GM23338 (cell line): ENCODE data around the gene SEC16A. TPM values are rescaled to one million over a fixed set of nuclear protein-coding genes. Genes with fewer than 3 reads are reported as not detected.

Experiments used
- ATAC-seq: fragments of 200-7000 bp; cut with Tn5 transposase; 3 replicates; pipeline ENCODE4 v1.9.1; 2020
- DNase-seq: peaks from one replicate; pipeline ENCODE4 v3.0.0-alpha.2; 2015; ENCODE audit warnings: low spot score
- H2AFZ ChIP-seq: fragments of 200-600 bp; sonication (generic); 2 replicates; pipeline ENCODE4 v1.8.0; 2016; ENCODE audit warnings: antibody characterized with exemption, mild to moderate bottlenecking, moderate library complexity
- H3F3A ChIP-seq: fragments of 200-600 bp; sonication (generic); replicated peaks from 2 replicates; pipeline ENCODE4 v1.8.0; 2017; ENCODE audit warnings: antibody characterized with exemption, mixed run types, low read depth
- H3K27ac ChIP-seq: fragments of 200-600 bp; sonication (generic); 2 replicates; pipeline ENCODE4 v1.6.1; 2016; ENCODE audit warnings: low read depth
- H3K27me3 ChIP-seq: fragments of 200-600 bp; sonication (generic); 2 replicates; pipeline ENCODE4 v1.8.0; 2016; ENCODE audit warnings: mild to moderate bottlenecking, mixed run types, moderate library complexity; ENCODE audit not compliant: insufficient read depth
- H3K36me3 ChIP-seq: fragments of 200-600 bp; sonication (generic); 2 replicates; pipeline ENCODE4 v1.8.0; 2016; ENCODE audit warnings: mild to moderate bottlenecking; ENCODE audit not compliant: insufficient read depth
- H3K4me1 ChIP-seq: fragments of 200-600 bp; sonication (generic); 2 replicates; pipeline ENCODE4 v1.8.0; 2016; ENCODE audit warnings: mild to moderate bottlenecking, moderate library complexity; ENCODE audit not compliant: insufficient read depth
- H3K4me2 ChIP-seq: fragments of 200-600 bp; sonication (generic); 2 replicates; pipeline ENCODE4 v1.7.1; 2017; ENCODE audit warnings: mixed run types
- H3K4me3 ChIP-seq: fragments of 200-600 bp; sonication (generic); 2 replicates; pipeline ENCODE4 v1.6.1; 2016; ENCODE audit warnings: mixed run types
- H3K79me2 ChIP-seq: fragments of 200-600 bp; sonication (generic); replicated peaks from 2 replicates; pipeline ENCODE4 v1.8.0; 2017; ENCODE audit warnings: mild to moderate bottlenecking; ENCODE audit not compliant: insufficient read depth
- H3K9me2 ChIP-seq: fragments of 200-600 bp; sonication (generic); 2 replicates; pipeline ENCODE4 v1.8.0; 2017; ENCODE audit not compliant: insufficient read depth
- H4K20me1 ChIP-seq: fragments of 200-600 bp; sonication (generic); replicated peaks from 2 replicates; pipeline ENCODE4 v1.8.0; 2017; ENCODE audit warnings: mild to moderate bottlenecking; ENCODE audit not compliant: insufficient read depth
- H3K27ac Mint-ChIP-seq: 2 replicates; pipeline ENCODE4 v1.8.0; 2020; ENCODE audit warnings: inconsistent platforms, mild to moderate bottlenecking, moderate library complexity, mixed read lengths
- H3K27me3 Mint-ChIP-seq: 3 replicates; pipeline ENCODE4 v1.8.0; 2022; ENCODE audit warnings: low read depth, mild to moderate bottlenecking, moderate library complexity, mixed read lengths, inconsistent platforms; ENCODE audit not compliant: insufficient read depth, poor library complexity
- H3K36me3 Mint-ChIP-seq: 3 replicates; pipeline ENCODE4 v1.8.0; 2021; ENCODE audit warnings: low read depth, mild to moderate bottlenecking, inconsistent platforms, moderate library complexity, mixed read lengths
- H3K4me1 Mint-ChIP-seq: 3 replicates; pipeline ENCODE4 v1.8.0; 2020; ENCODE audit warnings: mild to moderate bottlenecking, inconsistent platforms, mixed read lengths
- H3K4me3 Mint-ChIP-seq: 3 replicates; pipeline ENCODE4 v1.8.0; 2021; ENCODE audit warnings: moderate library complexity, mild to moderate bottlenecking, inconsistent platforms, mixed read lengths
- H3K9me3 Mint-ChIP-seq: 3 replicates; pipeline ENCODE4 v1.8.0; 2020; ENCODE audit warnings: moderate library complexity, mild to moderate bottlenecking, inconsistent platforms, mixed read lengths
- CREB1 ChIP-seq: fragments of 250-450 bp; sonication (Bioruptor Pico); IDR thresholded peaks from 2 replicates; pipeline ENCODE4 v1.5.0; 2020; ENCODE audit warnings: low read depth, mild to moderate bottlenecking, moderate library complexity
- CTCF ChIP-seq, 2 experiments: fragments of 200-600 bp in 1 of 2; sonication (generic) in 1 of 2; conservative IDR thresholded peaks; 2 replicates each; pipeline versions ENCODE4 v1.5.1 to v1.6.1; 2016 to 2017; ENCODE audit warnings: antibody characterized with exemption in 2 of 2, low read depth in 2 of 2, mild to moderate bottlenecking in 2 of 2, moderate library complexity in 1 of 2
- EZH2 ChIP-seq: fragments of 200-600 bp; sonication (generic); IDR thresholded peaks from one replicate; pipeline ENCODE4 v1.8.0; 2017; ENCODE audit warnings: antibody characterized with exemption, mild to moderate bottlenecking, low read depth; ENCODE audit not compliant: unreplicated experiment
- EZH2phosphoT487 ChIP-seq: fragments of 200-600 bp; sonication (generic); IDR thresholded peaks from one replicate; pipeline ENCODE4 v1.8.1; 2018; ENCODE audit warnings: antibody characterized with exemption; ENCODE audit not compliant: unreplicated experiment
- JUNB ChIP-seq: IDR thresholded peaks from one replicate; pipeline ENCODE4 v1.6.1; 2016; ENCODE audit warnings: antibody characterized with exemption; ENCODE audit not compliant: unreplicated experiment
- NANOG ChIP-seq: IDR thresholded peaks from 2 replicates; pipeline ENCODE4 v1.6.1; 2016; ENCODE audit warnings: antibody characterized with exemption, borderline replicate concordance
- POLR2AphosphoS5 ChIP-seq: IDR thresholded peaks from 2 replicates; pipeline ENCODE4 v1.6.1; 2016; ENCODE audit warnings: antibody characterized with exemption, low read depth
- STAT1 ChIP-seq: IDR thresholded peaks from one replicate; pipeline ENCODE4 v1.6.1; 2016; ENCODE audit warnings: antibody characterized with exemption; ENCODE audit not compliant: unreplicated experiment
- ZNF114 ChIP-seq: fragments of 250-450 bp; sonication (Bioruptor Pico); IDR thresholded peaks from 2 replicates; pipeline ENCODE4 v1.5.0; 2020; ENCODE audit warnings: mild to moderate bottlenecking, moderate library complexity
- ZNF331 ChIP-seq: fragments of 250-450 bp; sonication (Bioruptor Pico); IDR thresholded peaks from 2 replicates; pipeline ENCODE4 v1.5.0; 2020; ENCODE audit warnings: low read depth, mild to moderate bottlenecking, moderate library complexity
- polyA plus RNA-seq: library from polyadenylated mRNA; unstranded; fragments of >200 nt; fragmentation: Nextera tagmentation; extraction: Ambion mirVana; gene quantifications from 2 replicates; pipeline ENCODE4 v1.2.1, GENCODE V29; 2016
- total RNA-seq: library from RNA; depleted of rRNA; stranded (reverse); fragments of >200 nt; shearing (Covaris generic); gene quantifications from 2 replicates; pipeline ENCODE4 v1.2.3, GENCODE V29; 2014
- TF ChIP-seq, protein P1 (sequence below): fragments of 250-450 bp; sonication (Bioruptor Pico); IDR thresholded peaks from 2 replicates; pipeline ENCODE4 v1.5.0; 2020; ENCODE audit warnings: mild to moderate bottlenecking, moderate library complexity
- TF ChIP-seq, protein P2 (sequence below): IDR thresholded peaks from 2 replicates; pipeline ENCODE4 v1.6.1; 2016; ENCODE audit warnings: antibody characterized with exemption
- TF ChIP-seq, protein P3 (sequence below): IDR thresholded peaks from one replicate; pipeline ENCODE4 v1.6.1; 2018; ENCODE audit warnings: antibody characterized with exemption; ENCODE audit not compliant: unreplicated experiment

SEC16A gene
- total and polyA plus RNA-seq, 2 experiments from 2014 or later: 34.0 to 59.2 TPM

GRCh38 chr9:136429075-136429628 is 53.7 kb downstream of the SEC16A start:
- no peaks in the 10 kb centered on the region for H4K20me1 ChIP-seq
- no peak for TF ChIP-seq STAT1
- TF ChIP-seq, protein P1, sequence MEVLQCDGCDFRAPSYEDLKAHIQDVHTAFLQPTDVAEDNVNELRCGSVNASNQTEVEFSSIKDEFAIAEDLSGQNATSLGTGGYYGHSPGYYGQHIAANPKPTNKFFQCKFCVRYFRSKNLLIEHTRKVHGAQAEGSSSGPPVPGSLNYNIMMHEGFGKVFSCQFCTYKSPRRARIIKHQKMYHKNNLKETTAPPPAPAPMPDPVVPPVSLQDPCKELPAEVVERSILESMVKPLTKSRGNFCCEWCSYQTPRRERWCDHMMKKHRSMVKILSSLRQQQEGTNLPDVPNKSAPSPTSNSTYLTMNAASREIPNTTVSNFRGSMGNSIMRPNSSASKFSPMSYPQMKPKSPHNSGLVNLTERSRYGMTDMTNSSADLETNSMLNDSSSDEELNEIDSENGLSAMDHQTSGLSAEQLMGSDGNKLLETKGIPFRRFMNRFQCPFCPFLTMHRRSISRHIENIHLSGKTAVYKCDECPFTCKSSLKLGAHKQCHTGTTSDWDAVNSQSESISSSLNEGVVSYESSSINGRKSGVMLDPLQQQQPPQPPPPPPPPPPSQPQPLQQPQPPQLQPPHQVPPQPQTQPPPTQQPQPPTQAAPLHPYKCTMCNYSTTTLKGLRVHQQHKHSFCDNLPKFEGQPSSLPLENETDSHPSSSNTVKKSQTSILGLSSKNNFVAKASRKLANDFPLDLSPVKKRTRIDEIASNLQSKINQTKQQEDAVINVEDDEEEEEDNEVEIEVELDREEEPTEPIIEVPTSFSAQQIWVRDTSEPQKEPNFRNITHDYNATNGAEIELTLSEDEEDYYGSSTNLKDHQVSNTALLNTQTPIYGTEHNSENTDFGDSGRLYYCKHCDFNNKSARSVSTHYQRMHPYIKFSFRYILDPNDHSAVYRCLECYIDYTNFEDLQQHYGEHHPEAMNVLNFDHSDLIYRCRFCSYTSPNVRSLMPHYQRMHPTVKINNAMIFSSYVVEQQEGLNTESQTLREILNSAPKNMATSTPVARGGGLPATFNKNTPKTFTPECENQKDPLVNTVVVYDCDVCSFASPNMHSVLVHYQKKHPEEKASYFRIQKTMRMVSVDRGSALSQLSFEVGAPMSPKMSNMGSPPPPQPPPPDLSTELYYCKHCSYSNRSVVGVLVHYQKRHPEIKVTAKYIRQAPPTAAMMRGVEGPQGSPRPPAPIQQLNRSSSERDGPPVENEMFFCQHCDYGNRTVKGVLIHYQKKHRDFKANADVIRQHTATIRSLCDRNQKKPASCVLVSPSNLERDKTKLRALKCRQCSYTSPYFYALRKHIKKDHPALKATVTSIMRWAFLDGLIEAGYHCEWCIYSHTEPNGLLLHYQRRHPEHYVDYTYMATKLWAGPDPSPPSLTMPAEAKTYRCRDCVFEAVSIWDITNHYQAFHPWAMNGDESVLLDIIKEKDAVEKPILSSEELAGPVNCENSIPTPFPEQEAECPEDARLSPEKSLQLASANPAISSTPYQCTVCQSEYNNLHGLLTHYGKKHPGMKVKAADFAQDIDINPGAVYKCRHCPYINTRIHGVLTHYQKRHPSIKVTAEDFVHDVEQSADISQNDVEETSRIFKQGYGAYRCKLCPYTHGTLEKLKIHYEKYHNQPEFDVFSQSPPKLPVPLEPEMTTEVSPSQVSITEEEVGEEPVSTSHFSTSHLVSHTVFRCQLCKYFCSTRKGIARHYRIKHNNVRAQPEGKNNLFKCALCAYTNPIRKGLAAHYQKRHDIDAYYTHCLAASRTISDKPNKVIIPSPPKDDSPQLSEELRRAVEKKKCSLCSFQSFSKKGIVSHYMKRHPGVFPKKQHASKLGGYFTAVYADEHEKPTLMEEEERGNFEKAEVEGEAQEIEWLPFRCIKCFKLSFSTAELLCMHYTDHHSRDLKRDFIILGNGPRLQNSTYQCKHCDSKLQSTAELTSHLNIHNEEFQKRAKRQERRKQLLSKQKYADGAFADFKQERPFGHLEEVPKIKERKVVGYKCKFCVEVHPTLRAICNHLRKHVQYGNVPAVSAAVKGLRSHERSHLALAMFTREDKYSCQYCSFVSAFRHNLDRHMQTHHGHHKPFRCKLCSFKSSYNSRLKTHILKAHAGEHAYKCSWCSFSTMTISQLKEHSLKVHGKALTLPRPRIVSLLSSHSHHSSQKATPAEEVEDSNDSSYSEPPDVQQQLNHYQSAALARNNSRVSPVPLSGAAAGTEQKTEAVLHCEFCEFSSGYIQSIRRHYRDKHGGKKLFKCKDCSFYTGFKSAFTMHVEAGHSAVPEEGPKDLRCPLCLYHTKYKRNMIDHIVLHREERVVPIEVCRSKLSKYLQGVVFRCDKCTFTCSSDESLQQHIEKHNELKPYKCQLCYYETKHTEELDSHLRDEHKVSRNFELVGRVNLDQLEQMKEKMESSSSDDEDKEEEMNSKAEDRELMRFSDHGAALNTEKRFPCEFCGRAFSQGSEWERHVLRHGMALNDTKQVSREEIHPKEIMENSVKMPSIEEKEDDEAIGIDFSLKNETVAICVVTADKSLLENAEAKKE (CRISPR knock-in tag): no peak
- no peak for TF ChIP-seq CTCF (conservative IDR thresholded peaks at IDR 0.05; ENCODE audit: low read depth in 2 of 2)
- no peak for TF ChIP-seq POLR2AphosphoS5
- TF ChIP-seq EZH2: no peak
- TF ChIP-seq JUNB: no peak
- TF ChIP-seq EZH2phosphoT487: no peak
- TF ChIP-seq, protein P2, sequence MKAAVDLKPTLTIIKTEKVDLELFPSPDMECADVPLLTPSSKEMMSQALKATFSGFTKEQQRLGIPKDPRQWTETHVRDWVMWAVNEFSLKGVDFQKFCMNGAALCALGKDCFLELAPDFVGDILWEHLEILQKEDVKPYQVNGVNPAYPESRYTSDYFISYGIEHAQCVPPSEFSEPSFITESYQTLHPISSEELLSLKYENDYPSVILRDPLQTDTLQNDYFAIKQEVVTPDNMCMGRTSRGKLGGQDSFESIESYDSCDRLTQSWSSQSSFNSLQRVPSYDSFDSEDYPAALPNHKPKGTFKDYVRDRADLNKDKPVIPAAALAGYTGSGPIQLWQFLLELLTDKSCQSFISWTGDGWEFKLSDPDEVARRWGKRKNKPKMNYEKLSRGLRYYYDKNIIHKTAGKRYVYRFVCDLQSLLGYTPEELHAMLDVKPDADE: no peak
- TF ChIP-seq, protein P3, sequence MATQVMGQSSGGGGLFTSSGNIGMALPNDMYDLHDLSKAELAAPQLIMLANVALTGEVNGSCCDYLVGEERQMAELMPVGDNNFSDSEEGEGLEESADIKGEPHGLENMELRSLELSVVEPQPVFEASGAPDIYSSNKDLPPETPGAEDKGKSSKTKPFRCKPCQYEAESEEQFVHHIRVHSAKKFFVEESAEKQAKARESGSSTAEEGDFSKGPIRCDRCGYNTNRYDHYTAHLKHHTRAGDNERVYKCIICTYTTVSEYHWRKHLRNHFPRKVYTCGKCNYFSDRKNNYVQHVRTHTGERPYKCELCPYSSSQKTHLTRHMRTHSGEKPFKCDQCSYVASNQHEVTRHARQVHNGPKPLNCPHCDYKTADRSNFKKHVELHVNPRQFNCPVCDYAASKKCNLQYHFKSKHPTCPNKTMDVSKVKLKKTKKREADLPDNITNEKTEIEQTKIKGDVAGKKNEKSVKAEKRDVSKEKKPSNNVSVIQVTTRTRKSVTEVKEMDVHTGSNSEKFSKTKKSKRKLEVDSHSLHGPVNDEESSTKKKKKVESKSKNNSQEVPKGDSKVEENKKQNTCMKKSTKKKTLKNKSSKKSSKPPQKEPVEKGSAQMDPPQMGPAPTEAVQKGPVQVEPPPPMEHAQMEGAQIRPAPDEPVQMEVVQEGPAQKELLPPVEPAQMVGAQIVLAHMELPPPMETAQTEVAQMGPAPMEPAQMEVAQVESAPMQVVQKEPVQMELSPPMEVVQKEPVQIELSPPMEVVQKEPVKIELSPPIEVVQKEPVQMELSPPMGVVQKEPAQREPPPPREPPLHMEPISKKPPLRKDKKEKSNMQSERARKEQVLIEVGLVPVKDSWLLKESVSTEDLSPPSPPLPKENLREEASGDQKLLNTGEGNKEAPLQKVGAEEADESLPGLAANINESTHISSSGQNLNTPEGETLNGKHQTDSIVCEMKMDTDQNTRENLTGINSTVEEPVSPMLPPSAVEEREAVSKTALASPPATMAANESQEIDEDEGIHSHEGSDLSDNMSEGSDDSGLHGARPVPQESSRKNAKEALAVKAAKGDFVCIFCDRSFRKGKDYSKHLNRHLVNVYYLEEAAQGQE: no peak
- TF ChIP-seq NANOG: no peak
- TF ChIP-seq ZNF331 (CRISPR knock-in tag): no peak
- TF ChIP-seq ZNF114 (CRISPR knock-in tag): no peak
- TF ChIP-seq CREB1 (CRISPR knock-in tag): no peak
- DNase-seq: no peak
- Mint-ChIP-seq H3K27ac (no peak overlapping the region), H3K27me3 (peaks cover 5% of the 10 kb centered on the region), H3K9me3 (no peaks in the 10 kb centered on the region), H3K36me3 (peaks cover 25% of the 10 kb centered on the region; the same call in 2 of the 3 replicates), H3K4me1 (no peaks in the 10 kb centered on the region), H3K4me3 (no peak overlapping the region)
- H3F3A ChIP-seq: no peaks in the 10 kb centered on the region
- no peaks in the 10 kb centered on the region for H3K79me2 ChIP-seq
- no peak for ATAC-seq
- H3K36me3 ChIP-seq: no peaks in the 10 kb centered on the region
- H3K27ac ChIP-seq: no peak overlapping the region
- H3K4me2 ChIP-seq: no peak overlapping the region
- H2AFZ ChIP-seq: no peak overlapping the region
- no peaks in the 10 kb centered on the region for H3K4me1 ChIP-seq
- H3K4me3 ChIP-seq: no peak overlapping the region
- no peaks in the 10 kb centered on the region for H3K27me3 ChIP-seq
- no peaks in the 10 kb centered on the region for H3K9me2 ChIP-seq
